GM23338 (cell line): ENCODE measurements around the gene ISL2.

Source experiments
- CREB1 ChIP-seq: fragments of 250-450 bp; sonication (Bioruptor Pico); IDR thresholded peaks from 2 replicates; pipeline ENCODE4 v1.5.0; 2020; ENCODE audit warnings: low read depth, mild to moderate bottlenecking, moderate library complexity
- EZH2 ChIP-seq: fragments of 200-600 bp; sonication (generic); IDR thresholded peaks from one replicate; pipeline ENCODE4 v1.8.0; 2017; ENCODE audit warnings: antibody characterized with exemption, mild to moderate bottlenecking, low read depth; ENCODE audit not compliant: unreplicated experiment
- EZH2phosphoT487 ChIP-seq: fragments of 200-600 bp; sonication (generic); IDR thresholded peaks from one replicate; pipeline ENCODE4 v1.8.1; 2018; ENCODE audit warnings: antibody characterized with exemption; ENCODE audit not compliant: unreplicated experiment
- JUNB ChIP-seq: IDR thresholded peaks from one replicate; pipeline ENCODE4 v1.6.1; 2016; ENCODE audit warnings: antibody characterized with exemption; ENCODE audit not compliant: unreplicated experiment
- POLR2AphosphoS5 ChIP-seq: IDR thresholded peaks from 2 replicates; pipeline ENCODE4 v1.6.1; 2016; ENCODE audit warnings: antibody characterized with exemption, low read depth
- STAT1 ChIP-seq: IDR thresholded peaks from one replicate; pipeline ENCODE4 v1.6.1; 2016; ENCODE audit warnings: antibody characterized with exemption; ENCODE audit not compliant: unreplicated experiment
- ZNF114 ChIP-seq: fragments of 250-450 bp; sonication (Bioruptor Pico); IDR thresholded peaks from 2 replicates; pipeline ENCODE4 v1.5.0; 2020; ENCODE audit warnings: mild to moderate bottlenecking, moderate library complexity
- ZNF331 ChIP-seq: fragments of 250-450 bp; sonication (Bioruptor Pico); IDR thresholded peaks from 2 replicates; pipeline ENCODE4 v1.5.0; 2020; ENCODE audit warnings: low read depth, mild to moderate bottlenecking, moderate library complexity
- TF ChIP-seq, protein P1 (sequence below), 2 experiments: fragments of 200-600 bp in 1 of 2; sonication (generic) in 1 of 2; conservative IDR thresholded peaks; 2 replicates each; pipeline versions ENCODE4 v1.5.1 to v1.6.1; 2016 to 2017; ENCODE audit warnings: antibody characterized with exemption in 2 of 2, low read depth in 2 of 2, mild to moderate bottlenecking in 2 of 2, moderate library complexity in 1 of 2
- TF ChIP-seq, protein P2 (sequence below): IDR thresholded peaks from one replicate; pipeline ENCODE4 v1.6.1; 2018; ENCODE audit warnings: antibody characterized with exemption; ENCODE audit not compliant: unreplicated experiment
- TF ChIP-seq, protein P3 (sequence below): IDR thresholded peaks from 2 replicates; pipeline ENCODE4 v1.6.1; 2016; ENCODE audit warnings: antibody characterized with exemption

DNA sequence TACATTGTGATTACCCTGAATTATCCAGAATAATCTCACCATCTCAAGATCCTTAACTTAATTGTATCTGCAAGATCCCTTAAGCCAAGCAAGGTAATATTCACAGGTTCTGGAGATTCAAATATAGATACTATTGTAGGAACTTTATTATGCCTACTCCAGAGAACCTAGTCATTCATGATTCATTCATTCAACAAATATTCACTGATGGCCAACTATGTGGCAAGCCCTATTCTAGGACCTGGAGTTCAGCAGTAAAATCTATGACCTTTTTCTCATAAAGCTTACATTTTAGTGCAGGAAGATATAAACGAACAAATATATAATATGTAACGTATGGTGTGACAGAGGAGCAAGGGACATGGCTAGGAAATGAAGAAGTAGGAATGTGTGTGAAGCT lies 49.6 kb downstream of the ISL2 start:
- no peak for TF ChIP-seq EZH2
- TF ChIP-seq, protein P1, sequence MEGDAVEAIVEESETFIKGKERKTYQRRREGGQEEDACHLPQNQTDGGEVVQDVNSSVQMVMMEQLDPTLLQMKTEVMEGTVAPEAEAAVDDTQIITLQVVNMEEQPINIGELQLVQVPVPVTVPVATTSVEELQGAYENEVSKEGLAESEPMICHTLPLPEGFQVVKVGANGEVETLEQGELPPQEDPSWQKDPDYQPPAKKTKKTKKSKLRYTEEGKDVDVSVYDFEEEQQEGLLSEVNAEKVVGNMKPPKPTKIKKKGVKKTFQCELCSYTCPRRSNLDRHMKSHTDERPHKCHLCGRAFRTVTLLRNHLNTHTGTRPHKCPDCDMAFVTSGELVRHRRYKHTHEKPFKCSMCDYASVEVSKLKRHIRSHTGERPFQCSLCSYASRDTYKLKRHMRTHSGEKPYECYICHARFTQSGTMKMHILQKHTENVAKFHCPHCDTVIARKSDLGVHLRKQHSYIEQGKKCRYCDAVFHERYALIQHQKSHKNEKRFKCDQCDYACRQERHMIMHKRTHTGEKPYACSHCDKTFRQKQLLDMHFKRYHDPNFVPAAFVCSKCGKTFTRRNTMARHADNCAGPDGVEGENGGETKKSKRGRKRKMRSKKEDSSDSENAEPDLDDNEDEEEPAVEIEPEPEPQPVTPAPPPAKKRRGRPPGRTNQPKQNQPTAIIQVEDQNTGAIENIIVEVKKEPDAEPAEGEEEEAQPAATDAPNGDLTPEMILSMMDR (conservative IDR thresholded peaks at IDR 0.05; ENCODE audit: low read depth in 2 of 2): no peak
- TF ChIP-seq EZH2phosphoT487: no peak
- TF ChIP-seq, protein P2, sequence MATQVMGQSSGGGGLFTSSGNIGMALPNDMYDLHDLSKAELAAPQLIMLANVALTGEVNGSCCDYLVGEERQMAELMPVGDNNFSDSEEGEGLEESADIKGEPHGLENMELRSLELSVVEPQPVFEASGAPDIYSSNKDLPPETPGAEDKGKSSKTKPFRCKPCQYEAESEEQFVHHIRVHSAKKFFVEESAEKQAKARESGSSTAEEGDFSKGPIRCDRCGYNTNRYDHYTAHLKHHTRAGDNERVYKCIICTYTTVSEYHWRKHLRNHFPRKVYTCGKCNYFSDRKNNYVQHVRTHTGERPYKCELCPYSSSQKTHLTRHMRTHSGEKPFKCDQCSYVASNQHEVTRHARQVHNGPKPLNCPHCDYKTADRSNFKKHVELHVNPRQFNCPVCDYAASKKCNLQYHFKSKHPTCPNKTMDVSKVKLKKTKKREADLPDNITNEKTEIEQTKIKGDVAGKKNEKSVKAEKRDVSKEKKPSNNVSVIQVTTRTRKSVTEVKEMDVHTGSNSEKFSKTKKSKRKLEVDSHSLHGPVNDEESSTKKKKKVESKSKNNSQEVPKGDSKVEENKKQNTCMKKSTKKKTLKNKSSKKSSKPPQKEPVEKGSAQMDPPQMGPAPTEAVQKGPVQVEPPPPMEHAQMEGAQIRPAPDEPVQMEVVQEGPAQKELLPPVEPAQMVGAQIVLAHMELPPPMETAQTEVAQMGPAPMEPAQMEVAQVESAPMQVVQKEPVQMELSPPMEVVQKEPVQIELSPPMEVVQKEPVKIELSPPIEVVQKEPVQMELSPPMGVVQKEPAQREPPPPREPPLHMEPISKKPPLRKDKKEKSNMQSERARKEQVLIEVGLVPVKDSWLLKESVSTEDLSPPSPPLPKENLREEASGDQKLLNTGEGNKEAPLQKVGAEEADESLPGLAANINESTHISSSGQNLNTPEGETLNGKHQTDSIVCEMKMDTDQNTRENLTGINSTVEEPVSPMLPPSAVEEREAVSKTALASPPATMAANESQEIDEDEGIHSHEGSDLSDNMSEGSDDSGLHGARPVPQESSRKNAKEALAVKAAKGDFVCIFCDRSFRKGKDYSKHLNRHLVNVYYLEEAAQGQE: no peak
- no peak for TF ChIP-seq POLR2AphosphoS5
- no peak for TF ChIP-seq JUNB
- no peak for TF ChIP-seq ZNF114 (CRISPR knock-in tag)
- no peak for TF ChIP-seq CREB1
- no peak for TF ChIP-seq STAT1
- TF ChIP-seq ZNF331: no peak
- TF ChIP-seq, protein P3, sequence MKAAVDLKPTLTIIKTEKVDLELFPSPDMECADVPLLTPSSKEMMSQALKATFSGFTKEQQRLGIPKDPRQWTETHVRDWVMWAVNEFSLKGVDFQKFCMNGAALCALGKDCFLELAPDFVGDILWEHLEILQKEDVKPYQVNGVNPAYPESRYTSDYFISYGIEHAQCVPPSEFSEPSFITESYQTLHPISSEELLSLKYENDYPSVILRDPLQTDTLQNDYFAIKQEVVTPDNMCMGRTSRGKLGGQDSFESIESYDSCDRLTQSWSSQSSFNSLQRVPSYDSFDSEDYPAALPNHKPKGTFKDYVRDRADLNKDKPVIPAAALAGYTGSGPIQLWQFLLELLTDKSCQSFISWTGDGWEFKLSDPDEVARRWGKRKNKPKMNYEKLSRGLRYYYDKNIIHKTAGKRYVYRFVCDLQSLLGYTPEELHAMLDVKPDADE: no peak
